Dermis microvascular lymphatic vessel endothelial cell (primary cell): Measurements from ENCODE around the gene PKDCC. TPM values are rescaled to one million over a fixed set of nuclear protein-coding genes. Genes with fewer than 3 reads are reported as not detected.

Experiments used
- DNase-seq, 2 donors: peaks; one replicate each; pipeline versions ENCODE4 v3.0.0 to v3.0.0-alpha.2; 2010; ENCODE audit warnings: low read depth in 2 of 2
- total RNA-seq: library from RNA; depleted of rRNA; stranded (reverse); fragments of >200 nt; gene quantifications from 2 replicates; pipeline ENCODE4 v1.2.1, GENCODE V29; 2014

Gene PKDCC
- total RNA-seq, 1 donor from 2014 or later, result 3.0 TPM

GRCh38 chr2:42104621-42105020 lies 56.8 kb downstream of the PKDCC start:
- DNase-seq, result no peak

GRCh38 chr2:42105330-42106256 lies 57.8 kb downstream of the PKDCC start:
- no peak for DNase-seq

- no peak for DNase-seq
Observed at GRCh38 chr2:42106257-42106816, 58.5 kb downstream of the PKDCC start.

GRCh38 chr2:42107249-42108042 lies 59.6 kb downstream of the PKDCC start:
- no peak for DNase-seq

Other genes starting within 250 kb of the PKDCC start
- 14.2 and 18.1 TPM in 2 replicates for gene EML4, start 121.3 kb downstream of the PKDCC start, total RNA-seq